ENCODE results near the gene NKD1.

The NKD1 gene

DNA sequence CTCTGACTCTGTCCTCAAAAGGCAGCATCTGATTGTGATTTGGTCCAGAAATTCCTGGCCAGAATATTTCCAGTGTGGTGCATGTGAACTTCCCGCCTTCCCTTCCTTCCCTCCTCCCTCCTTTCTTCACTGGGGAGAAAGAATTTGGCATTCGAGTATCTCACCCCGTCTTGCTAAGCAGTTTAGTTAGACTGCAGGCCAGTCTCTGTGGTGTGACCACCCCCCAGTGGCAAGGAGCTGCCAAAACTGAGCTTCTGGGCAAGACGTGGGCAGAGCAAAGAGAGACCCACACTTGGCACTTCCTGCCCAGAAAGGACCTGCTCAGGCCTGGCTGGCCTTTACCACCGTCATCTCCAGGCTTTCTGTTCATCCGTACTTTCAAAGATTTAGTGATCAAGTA, 96.5 kb downstream of the NKD1 start:
- DNase-seq: peak; percentile 22 to 75 (median 49)
- intact Hi-C loops (cut with DNase I): no loop called here

DNA sequence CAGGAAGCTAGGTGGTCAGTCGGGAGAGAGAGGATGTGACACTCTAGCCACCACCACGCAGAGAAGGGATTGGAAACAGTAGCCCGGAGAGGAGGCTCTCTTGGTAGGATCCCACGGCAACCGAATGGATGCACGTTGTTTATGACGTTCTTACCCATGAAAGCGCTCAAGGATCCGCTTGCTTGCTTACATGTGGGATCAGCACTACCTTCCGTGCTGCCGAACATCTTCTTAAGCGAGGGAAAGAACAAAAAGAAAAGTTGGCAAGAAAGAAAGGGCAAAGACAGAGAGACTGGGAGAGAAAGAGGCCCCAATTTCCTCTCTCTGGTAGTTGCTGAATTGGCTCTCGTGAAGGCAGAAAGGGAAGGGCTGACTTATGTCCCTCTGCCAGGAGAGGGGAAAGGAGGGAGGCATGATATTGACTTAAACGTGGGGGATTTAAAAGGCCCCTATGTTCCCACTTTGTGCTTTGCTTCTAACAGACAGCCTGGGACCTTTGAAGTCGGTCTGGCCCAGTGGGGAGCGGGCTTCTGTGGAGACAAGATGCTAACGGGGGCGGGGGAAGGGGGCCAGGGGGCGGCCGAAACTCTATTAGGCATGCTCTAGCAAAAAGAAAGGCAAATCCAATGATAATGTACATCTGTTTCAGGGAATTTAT, 97.5 kb downstream of the NKD1 start:
- no peak for DNase-seq
- intact Hi-C loops (cut with DNase I): no loop called here

DNA sequence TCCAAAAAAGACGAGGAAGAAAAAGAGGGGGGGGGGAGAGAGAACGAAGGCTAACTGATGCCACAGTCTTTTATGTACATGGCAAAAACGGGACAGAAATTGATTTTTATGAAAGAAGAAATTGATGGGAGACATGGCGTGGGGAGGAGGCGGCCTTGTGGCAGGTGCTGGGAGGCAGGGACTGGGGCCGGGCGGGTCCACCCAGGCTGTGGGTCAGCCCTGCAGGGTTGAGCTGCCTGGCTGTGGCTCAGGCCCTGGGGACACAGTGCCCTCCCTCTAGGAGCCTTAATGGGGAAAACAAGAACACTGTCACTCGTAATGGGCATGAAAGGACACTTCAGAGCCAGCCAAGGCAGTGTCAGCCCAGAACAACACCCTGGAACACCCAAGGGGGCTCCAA, 98.1 kb downstream of the NKD1 start:
- intact Hi-C loops (cut with DNase I): no loop called here
- DNase-seq: no peak

DNA sequence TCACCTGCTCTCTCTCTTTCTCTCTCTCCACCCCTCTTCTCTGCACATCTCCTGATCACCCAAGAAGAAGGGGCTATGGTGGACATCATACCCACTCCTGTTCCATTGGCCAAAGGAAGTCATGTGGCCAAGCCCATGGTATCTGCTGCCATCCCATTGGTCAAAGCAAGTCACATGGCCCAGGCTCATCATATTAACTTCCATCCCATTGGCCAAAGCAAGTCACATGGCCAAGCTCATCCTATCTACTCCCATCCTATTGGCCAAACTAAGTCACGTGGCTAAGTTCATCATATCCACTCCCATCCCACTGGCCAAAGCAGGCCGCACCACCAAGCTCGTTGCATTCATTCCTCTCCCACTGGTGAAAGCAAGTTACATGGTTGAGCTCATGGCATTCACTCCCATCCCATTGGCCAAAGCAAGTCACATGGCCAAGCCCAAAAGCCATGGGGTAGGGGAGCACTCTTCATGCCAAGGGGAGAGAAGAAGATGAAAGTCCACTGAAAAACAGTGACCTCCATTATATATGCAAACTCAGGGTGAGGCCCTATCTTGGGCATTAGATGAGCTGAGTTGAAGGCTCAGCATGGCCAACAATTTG, 103.7 kb downstream of the NKD1 start:
- intact Hi-C loops (cut with DNase I): no loop called here
- DNase-seq: no peak

GRCh38 chr16:50652836-50653425, 104.7 kb downstream of the NKD1 start:
- DNase-seq: no peak
- intact Hi-C loops (cut with DNase I): no loop called here

GRCh38 chr16:50653633-50654519, 105.7 kb downstream of the NKD1 start:
- intact Hi-C loops (cut with DNase I): no loop called here
- no peak for DNase-seq

DNA sequence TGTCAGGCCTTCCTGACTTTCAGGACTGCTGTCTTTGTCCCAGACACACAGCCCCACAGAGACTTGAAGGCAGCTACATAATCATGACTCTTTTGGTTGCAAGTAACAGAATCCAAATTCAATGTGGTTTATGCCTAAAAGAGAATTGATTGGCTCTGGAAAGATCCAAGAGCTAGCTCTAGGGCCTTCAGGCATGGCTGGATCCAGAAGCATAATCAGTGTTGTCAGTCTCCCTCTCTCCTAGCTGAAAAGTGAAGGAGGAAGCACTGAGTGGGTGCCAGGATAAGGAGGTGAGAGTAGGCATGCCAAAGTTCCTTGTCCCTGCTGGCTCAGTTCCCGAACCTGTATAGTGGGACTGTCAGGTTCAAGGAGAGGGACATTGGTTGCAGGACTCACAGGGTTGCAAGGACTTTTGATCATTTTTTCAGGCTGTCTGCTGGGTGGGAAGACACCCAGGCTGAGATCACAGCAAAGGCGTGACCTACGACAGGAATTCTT, 107.4 kb downstream of the NKD1 start:
- intact Hi-C loops (cut with DNase I): no loop called here
- DNase-seq: no peak

- intact Hi-C loops (cut with DNase I): no loop called here
- DNase-seq: no peak
Observed at GRCh38 chr16:50657241-50657640, 109.0 kb downstream of the NKD1 start.

GRCh38 chr16:50659806-50660205, 111.6 kb downstream of the NKD1 start:
- intact Hi-C loops (cut with DNase I): no loop called here
- DNase-seq: no peak

DNA sequence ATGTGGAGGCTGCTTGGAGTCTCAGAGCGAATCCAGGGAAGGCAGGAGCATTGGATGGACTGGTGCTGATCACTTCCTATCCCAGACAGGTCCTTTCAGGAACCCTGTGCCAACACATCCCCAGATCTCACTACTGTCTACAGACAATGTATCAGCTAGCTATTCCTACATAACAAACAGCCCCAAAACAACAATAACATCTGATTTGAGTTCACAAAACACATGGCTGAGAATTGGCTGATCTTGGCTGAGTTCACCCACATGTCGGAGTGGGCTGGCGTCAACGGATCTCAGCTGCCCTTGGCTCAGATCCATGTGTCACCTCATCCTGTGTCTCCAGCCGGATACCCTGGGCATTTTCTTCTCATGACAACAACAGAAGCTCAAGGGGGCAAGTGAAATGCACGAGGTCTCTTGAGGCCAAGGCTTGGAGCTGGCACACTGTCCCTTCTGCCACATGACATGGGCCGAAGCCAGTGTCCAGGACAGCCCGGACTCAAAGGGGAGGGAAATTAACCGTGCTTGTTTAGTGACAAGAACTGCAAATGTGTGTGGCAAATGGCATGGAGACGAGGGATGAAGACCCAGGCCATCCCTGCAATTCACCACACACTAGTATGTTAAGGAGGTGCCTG, 114.2 kb downstream of the NKD1 start:
- peak in 1 of 42 donors; percentile 20 for DNase-seq
- intact Hi-C loops (cut with DNase I): no loop called here

GRCh38 chr16:50664270-50664669, 116.1 kb downstream of the NKD1 start:
- intact Hi-C loops (cut with DNase I): no loop called here
- DNase-seq: peak in 1 of 42 donors; percentile 28

GRCh38 chr16:50665128-50665878, 117.1 kb downstream of the NKD1 start:
- intact Hi-C loops (cut with DNase I): loop anchor here (5.0 kb wide), 2 partner anchors 137 to 293 kb away; no protein-coding TSS in a partner anchor
- peak; percentile 48 to 95 (median 87) for DNase-seq

DNA sequence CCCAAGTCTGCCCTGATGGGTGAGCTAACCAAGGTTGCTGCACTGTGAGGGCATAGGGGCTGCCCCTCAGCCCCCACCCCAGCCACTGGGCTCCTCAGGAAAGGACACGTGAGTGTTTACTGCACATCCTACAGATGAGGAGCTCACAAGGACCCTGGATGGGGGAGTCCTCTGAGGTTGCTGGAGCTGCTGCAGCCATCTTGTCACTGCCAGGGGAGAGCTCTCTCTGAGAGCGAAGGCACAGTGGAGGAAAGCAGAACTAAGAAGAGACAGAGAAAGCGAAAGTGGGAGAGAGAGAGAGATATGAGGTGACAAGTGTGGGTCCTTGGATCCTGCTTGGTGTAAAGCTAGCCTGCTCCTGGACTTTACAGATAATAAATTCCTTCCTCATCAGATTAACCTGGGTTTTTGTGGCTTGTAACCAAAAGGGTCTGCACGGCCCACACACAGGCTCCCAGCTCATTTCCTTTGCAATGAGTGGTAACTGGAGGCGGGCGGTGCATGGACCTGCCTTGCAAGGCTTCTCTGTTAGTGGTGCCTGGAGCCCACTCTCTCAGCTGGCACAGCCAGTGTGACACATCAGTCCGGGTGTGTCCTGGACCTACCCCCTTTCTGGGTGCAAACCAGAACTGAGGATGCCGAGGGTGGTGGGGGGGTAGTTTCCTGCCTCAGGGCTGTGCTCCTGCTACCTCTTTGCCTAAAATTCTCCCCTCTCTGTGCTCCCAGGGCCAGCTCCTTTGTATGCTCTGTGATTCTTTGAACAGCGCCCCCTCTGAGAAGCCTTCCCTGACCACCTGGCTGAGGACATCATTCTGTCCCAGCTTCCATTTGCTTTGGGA, 118.7 kb downstream of the NKD1 start:
- intact Hi-C loops (cut with DNase I): loop anchor here (5.0 kb wide), 2 partner anchors 135 to 295 kb away; no protein-coding TSS in a partner anchor
- DNase-seq: peak in 1 of 42 donors; percentile 30

DNA sequence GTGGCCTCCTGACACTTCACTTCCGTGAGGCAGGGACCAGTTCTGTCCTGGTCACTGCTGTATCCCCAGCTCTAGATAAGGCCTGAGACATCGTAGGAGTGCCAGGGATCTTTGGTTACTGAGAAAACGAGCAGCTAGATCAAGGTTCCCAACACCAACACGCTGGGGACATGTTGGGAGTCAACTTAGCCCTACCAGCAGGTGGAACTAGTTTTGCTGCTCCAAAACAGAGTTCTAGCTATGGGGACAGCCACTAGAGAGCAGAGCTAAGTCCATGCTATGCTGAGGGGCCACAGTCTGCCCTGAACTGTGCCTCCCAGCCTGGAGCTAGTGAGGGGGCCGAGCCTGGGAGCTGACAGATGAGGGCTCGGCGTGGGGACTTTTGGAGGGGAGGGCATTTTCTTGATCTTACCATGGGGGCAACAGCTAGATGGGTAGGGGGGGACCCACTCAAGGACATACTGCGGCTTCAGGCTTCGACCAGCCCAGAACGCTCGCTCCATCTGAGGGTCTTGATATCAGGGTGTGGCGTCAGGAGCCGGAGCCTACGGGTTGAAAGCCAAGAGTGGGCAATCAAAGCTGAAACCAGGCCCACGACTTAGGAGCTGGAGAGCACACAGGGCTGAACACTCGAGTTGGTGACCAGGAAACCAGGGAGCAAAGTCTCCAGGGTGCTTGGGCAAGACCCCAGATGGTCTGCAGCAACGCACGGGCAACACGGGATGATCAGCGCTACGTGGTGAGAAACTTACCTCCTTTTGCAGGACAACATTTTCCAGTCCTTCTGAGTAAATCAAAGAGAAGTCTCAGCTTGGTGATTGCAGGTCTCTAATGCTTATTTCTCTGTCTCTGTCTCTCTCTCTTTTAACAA, 119.5 kb downstream of the NKD1 start:
- DNase-seq: peak in 1 of 42 donors; percentile 24
- intact Hi-C loops (cut with DNase I): loop anchor here (5.0 kb wide), 2 partner anchors 135 to 295 kb away; no protein-coding TSS in a partner anchor

DNA sequence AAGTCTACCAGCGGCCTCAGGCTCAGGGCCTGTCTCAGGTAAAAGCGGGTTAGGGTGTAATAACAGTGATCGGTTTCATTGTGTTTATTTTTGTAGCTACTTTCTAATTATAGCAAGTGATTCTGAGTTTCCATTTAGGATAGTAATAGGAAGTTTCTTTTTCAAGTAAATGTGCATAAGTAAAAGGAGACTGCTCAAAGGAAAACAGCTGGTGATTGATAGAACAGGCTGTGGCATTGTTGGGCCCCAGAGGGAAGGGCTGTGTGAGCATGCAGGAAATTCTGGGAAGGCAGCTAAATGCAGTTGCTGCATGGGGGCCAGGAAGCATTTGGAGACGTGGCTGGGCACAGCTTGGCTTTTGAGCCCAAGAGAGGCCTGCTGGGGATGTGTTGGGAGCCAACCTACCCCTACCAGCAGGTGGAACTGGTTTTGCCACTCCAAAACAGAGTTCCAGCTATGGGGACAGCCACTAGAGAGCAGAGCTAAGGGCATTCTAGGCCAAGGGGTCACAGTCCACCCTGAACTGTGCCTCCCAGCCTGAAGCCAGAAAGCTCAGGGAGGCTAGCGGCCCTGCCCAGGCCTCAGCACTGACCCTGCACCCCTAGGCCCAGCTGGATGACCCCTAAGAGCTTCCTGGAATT, 120.3 kb downstream of the NKD1 start:
- peak in 1 of 42 donors; percentile 18 for DNase-seq
- intact Hi-C loops (cut with DNase I): loop anchor here (5.0 kb wide), 2 partner anchors 134 to 296 kb away; no protein-coding TSS in a partner anchor

GRCh38 chr16:50669741-50670140, 121.5 kb downstream of the NKD1 start:
- intact Hi-C loops (cut with DNase I): loop anchor here (5.0 kb wide), 2 partner anchors 133 to 297 kb away; no protein-coding TSS in a partner anchor
- no peak for DNase-seq
